Osteoblast (primary cell): ENCODE measurements around the gene PTPRT. TPM values are rescaled to one million over a fixed set of nuclear protein-coding genes. Genes with fewer than 3 reads are reported as not detected.

Experiments
- DNase-seq: peaks from one replicate; pipeline ENCODE4 v3.0.0; 2011; ENCODE audit warnings: low spot score, mixed read lengths; ENCODE audit not compliant: insufficient read length; ENCODE audit errors: missing footprints
- H2AFZ ChIP-seq: 2 replicates; pipeline ENCODE4 v1.6.0; 2011; ENCODE audit warnings: mild to moderate bottlenecking, low read length
- H3K27ac ChIP-seq: 2 replicates; pipeline ENCODE4 v1.5.1; 2011; ENCODE audit warnings: mild to moderate bottlenecking, low read depth, low read length, moderate library complexity
- H3K27me3 ChIP-seq: 2 replicates; pipeline ENCODE4 v1.6.0; 2012; ENCODE audit warnings: mild to moderate bottlenecking, control low read depth, inconsistent platforms, low read length, moderate library complexity; ENCODE audit not compliant: insufficient read depth
- H3K36me3 ChIP-seq: 2 replicates; pipeline ENCODE4 v1.5.1; 2011; ENCODE audit warnings: mild to moderate bottlenecking, low read length, control low read depth, moderate library complexity; ENCODE audit not compliant: insufficient read depth
- H3K4me1 ChIP-seq: 2 replicates; pipeline ENCODE4 v1.5.1; 2011; ENCODE audit warnings: mild to moderate bottlenecking, low read length, control low read depth, moderate library complexity; ENCODE audit not compliant: insufficient read depth
- H3K4me2 ChIP-seq: 2 replicates; pipeline ENCODE4 v1.6.0; 2011; ENCODE audit warnings: mild to moderate bottlenecking, low read length; ENCODE audit not compliant: insufficient read depth
- H3K4me3 ChIP-seq: fragments of 200-600 bp; sonication (generic); 3 replicates; pipeline ENCODE4 v1.5.1; 2012; ENCODE audit warnings: mild to moderate bottlenecking, low read length, inconsistent platforms; ENCODE audit not compliant: insufficient read depth
- H3K79me2 ChIP-seq: 2 replicates; pipeline ENCODE4 v1.6.0; 2012; ENCODE audit warnings: mild to moderate bottlenecking, low read length, control low read depth, inconsistent platforms; ENCODE audit not compliant: insufficient read depth
- H3K9me3 ChIP-seq: 2 replicates; pipeline ENCODE4 v1.5.1; 2011; ENCODE audit warnings: low read depth, low read length, control low read depth
- H4K20me1 ChIP-seq: 2 replicates; pipeline ENCODE4 v1.6.0; 2012; ENCODE audit warnings: mild to moderate bottlenecking, low read length, control low read depth; ENCODE audit not compliant: insufficient read depth
- CTCF ChIP-seq: IDR thresholded peaks from 2 replicates; pipeline ENCODE4 v1.5.1; 2011; ENCODE audit warnings: mild to moderate bottlenecking, low read depth, low read length, moderate library complexity; ENCODE audit errors: extremely low read depth
- total RNA-seq: library from RNA; depleted of rRNA; stranded (reverse); fragments of >200 nt; gene quantifications from 2 replicates; pipeline ENCODE4 v1.2.3, GENCODE V29; 2012

PTPRT gene
- total RNA-seq, 1 donor, result not detected

GRCh38 chr20:42370075-42370474, 819.6 kb downstream of the PTPRT start:
- H3K4me1 ChIP-seq, result no peaks in the 10 kb centered on the region
- H3K4me2 ChIP-seq, result no peak overlapping the region
- TF ChIP-seq CTCF, result no peak
- no peaks in the 10 kb centered on the region for H3K27me3 ChIP-seq
- H3K9me3 ChIP-seq, result peaks cover 3% of the 10 kb centered on the region
- DNase-seq, result no peak
- no peaks in the 10 kb centered on the region for H3K79me2 ChIP-seq
- no peaks in the 10 kb centered on the region for H3K36me3 ChIP-seq
- H4K20me1 ChIP-seq, result no peaks in the 10 kb centered on the region
- no peak overlapping the region for H3K4me3 ChIP-seq
- no peak overlapping the region for H2AFZ ChIP-seq
- no peak overlapping the region for H3K27ac ChIP-seq

- no peak overlapping the region for H2AFZ ChIP-seq
- no peaks in the 10 kb centered on the region for H3K4me1 ChIP-seq
- no peak overlapping the region for H3K27ac ChIP-seq
- H3K79me2 ChIP-seq, result no peaks in the 10 kb centered on the region
- H4K20me1 ChIP-seq, result no peaks in the 10 kb centered on the region
- no peak overlapping the region for H3K4me2 ChIP-seq
- no peaks in the 10 kb centered on the region for H3K27me3 ChIP-seq
- no peak for DNase-seq
- no peak overlapping the region for H3K4me3 ChIP-seq
- TF ChIP-seq CTCF, result no peak
- H3K9me3 ChIP-seq, result peaks cover 3% of the 10 kb centered on the region
- H3K36me3 ChIP-seq, result no peaks in the 10 kb centered on the region
These were observed 820.8 kb downstream of the PTPRT start for GRCh38 chr20:42368910-42369309.

- no peak overlapping the region for H2AFZ ChIP-seq
- no peaks in the 10 kb centered on the region for H3K9me3 ChIP-seq
- H3K4me2 ChIP-seq, result no peak overlapping the region
- no peak overlapping the region for H3K27ac ChIP-seq
- H3K27me3 ChIP-seq, result no peaks in the 10 kb centered on the region
- no peak for TF ChIP-seq CTCF
- no peak overlapping the region for H3K4me3 ChIP-seq
- no peaks in the 10 kb centered on the region for H3K36me3 ChIP-seq
- H3K79me2 ChIP-seq, result no peaks in the 10 kb centered on the region
- no peaks in the 10 kb centered on the region for H3K4me1 ChIP-seq
- no peaks in the 10 kb centered on the region for H4K20me1 ChIP-seq
- no peak for DNase-seq
These were observed 823.1 kb downstream of the PTPRT start for GRCh38 chr20:42366626-42367025.

- Histone ChIP-seq H3K27ac (no peak overlapping the region), H3K36me3 (no peaks in the 10 kb centered on the region), H3K4me1 (no peaks in the 10 kb centered on the region), H3K27me3 (no peaks in the 10 kb centered on the region), H3K79me2 (no peaks in the 10 kb centered on the region), H3K9me3 (no peaks in the 10 kb centered on the region), H2AFZ (no peak overlapping the region), H3K4me2 (no peak overlapping the region), H4K20me1 (no peaks in the 10 kb centered on the region), H3K4me3 (no peak overlapping the region)
- no peak for DNase-seq
- no peak for TF ChIP-seq CTCF
These were observed 825.3 kb downstream of the PTPRT start for GRCh38 chr20:42364446-42364845.
